Stimulated activated CD8-positive, alpha-beta memory T cell treated with anti-CD3 and anti-CD28 coated beads, Interleukin-4, amount 100 ng/mL, for 48 hours (primary cell): ENCODE data around the gene NDRG3.
"Not testable (repeated sequence)": the region's sequence is repeated elsewhere in the genome, so short reads cannot be mapped to it uniquely, and the experiment has no call there.

Source experiments
- DNase-seq: peaks from one replicate; pipeline ENCODE4 v3.0.0-alpha.2; 2020

Gene NDRG3

DNA sequence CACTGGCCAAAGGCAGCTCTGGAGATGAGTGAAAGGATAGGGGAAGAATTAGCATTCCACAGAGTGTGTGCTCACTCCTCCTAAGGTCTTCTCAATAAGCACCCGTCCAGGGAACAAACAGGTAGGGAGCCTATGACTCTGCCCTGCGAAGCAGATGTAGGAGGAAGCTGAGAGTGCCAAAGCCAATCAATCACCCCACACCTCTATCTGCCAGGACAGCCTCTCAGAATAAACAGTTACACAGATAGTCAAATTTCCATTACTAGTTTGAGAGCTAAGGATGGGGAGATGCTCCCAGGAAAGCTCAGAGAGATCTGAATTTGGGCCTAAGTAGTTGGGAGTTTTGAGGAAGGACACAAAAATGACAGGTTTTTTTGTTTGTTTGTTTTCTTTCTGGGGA, 59.4 kb downstream of the NDRG3 start:
- no peak for DNase-seq

GRCh38 chr20:36684747-36685146, 61.1 kb downstream of the NDRG3 start:
- DNase-seq: no peak

DNA sequence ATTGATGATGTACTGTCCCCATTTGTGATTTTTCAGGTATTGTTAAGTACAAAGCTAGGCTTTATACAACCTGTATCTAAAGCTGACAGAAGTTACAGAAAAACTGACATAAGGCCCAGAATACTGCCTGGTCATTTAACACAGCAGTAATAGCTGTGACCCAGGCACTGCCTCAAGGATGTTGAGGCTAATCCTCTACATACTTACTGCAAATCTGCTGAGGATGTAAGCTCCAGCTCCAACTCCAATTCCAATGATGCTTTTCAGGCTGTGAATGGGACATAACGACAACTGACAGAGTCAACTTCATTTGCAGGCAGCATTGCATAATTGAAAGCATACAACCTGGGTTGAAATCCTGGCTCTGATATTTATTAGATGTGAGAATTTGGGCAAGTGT, 63.6 kb downstream of the NDRG3 start:
- DNase-seq: no peak

GRCh38 chr20:36677422-36677771, 68.5 kb downstream of the NDRG3 start:
- no peak for DNase-seq

DNA sequence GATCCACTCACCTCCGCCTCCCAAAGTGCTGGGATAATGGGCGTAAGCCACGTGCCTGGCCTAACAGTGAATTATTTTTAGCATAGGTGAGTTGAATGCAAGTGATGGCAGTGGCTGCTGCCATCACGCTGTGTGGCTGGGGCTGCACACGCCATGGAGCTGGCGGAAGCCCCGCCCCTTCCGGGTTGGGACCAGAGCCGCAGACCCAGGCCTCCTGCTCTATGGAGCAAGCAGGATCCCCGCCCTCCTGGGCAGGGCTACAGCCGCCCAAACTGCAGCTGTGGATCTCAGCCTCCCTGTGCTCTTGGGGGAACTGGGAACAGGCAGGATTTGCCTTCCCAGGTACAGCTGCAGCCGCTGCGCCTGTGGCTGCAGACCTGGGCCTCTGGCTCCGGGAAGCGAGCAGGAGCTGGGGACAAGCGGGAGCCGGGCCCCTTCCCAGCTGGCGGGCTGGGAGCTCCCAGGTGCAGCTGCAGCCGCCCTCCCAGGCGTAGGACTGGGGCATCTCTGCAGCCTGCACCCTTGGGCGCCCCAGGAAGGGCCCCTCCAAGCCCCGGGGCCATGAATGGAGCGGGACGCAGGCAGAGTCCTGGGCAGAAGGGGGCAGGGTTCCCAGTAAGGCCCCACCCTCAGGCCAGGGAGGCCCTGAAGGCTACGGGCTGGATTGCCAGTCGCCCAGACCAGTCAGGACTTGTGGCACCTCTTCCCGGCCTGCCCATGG, 69.0 kb downstream of the NDRG3 start:
- DNase-seq: no peak

DNA sequence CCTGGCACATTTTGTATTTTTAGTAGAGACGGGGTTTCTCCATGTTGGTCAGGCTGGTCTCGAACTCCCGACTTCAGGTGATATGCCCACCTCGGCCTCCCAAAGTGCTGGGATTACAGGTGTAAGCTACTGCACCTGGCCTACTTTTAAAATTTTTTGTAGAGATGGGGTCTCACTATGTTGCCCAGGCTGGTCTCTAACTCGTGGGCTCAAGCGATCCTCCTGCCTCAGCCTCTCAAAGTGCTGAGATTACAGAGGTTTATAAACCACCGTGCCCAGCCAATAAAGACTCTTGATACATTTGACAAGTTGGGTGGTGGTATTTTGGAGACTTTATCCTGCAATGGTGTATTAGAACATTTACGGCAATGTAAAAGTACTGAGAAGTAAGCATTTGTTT, 70.3 kb downstream of the NDRG3 start:
- not testable (repeated sequence) for DNase-seq

DNA sequence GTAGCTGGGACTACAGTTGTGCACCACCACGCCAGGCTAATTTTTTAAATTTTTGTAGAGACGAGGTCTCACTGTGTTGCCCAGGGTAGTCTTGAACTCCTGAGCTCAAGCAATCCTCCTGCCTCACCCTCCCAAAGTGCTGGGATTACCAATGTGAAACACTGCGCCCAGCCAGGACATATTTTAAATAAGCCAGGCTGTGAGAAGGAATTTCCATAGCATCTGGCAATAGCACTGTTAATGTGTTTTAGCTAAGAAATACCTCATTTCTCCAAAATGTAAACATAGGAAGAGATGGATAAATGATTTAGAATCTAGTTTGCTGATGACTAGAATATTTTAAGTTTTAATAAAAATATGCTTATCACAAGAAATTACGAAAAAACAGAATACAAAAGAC, 72.9 kb downstream of the NDRG3 start:
- no peak for DNase-seq

GRCh38 chr20:36670665-36671357, 75.1 kb downstream of the NDRG3 start:
- DNase-seq: no peak

DNA sequence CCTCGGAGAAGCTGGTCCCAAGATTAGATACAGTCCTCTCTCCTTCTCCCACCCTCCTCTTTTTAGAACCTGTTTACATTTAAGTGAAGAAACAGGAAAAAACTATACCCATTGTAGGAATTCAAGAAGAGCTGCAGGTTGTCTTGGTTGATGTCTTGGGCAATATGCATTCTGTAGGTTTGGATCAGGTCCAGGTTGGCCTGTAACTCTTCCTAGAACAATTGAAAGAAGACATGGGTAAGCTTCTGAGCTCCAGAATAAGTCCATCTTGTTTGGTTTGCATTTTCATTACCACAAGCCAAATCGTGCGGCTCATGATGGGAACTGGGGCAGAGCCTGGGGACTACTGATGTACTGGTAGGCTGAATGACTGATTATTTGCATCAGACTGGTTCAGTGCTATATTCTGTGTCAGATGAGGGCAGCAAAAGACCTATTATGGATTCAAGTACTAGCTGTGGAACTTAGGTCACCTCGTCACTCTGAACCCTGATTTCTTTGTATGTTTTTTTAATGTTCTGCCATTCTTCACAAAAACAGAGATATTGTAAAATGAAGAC, 79.6 kb downstream of the NDRG3 start:
- no peak for DNase-seq

- no peak for DNase-seq
These were observed 82.9 kb downstream of the NDRG3 start for GRCh38 chr20:36663031-36663430.

DNA sequence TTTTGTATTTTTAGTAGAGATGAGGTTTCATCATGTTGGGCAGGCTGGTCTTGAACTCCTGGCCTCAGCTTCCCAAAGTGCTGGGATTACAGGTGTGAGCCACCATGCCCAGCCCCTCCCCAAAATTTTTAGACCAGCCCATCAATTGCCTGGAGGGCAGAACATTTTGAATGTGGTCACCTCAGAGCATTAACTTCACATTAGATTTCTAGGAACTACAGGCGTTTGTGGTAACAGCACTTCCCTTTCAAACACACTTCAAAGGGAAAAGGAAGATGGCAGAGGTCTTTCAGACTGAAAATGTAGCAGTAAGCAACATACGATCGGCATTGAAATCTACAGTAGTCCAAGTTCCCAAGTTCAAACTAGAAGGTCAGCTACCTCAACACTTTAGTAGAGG, 87.6 kb downstream of the NDRG3 start:
- no peak for DNase-seq

DNA sequence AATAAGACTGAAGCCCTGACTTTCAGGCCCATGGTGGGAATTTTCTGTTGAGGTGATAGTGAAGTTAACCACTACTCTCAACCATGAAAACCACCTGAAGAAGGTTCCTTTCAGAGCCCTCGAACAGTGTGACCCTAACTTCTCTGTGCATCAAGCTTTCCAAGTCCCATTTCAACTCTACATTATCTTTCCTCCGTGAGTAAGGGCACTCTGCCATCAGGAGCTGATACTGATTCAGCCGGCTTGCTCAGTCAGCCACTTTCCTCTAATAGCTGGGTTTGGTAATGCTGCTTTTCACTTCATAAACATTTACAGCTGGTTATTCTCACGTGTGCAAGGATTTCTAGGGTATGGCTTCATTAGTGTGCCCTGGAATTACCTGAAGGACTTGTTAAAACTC, 89.2 kb downstream of the NDRG3 start:
- DNase-seq: no peak

GRCh38 chr20:36655004-36655403, 90.9 kb downstream of the NDRG3 start:
- no peak for DNase-seq

GRCh38 chr20:36654506-36654905, 91.4 kb downstream of the NDRG3 start:
- DNase-seq: no peak

DNA sequence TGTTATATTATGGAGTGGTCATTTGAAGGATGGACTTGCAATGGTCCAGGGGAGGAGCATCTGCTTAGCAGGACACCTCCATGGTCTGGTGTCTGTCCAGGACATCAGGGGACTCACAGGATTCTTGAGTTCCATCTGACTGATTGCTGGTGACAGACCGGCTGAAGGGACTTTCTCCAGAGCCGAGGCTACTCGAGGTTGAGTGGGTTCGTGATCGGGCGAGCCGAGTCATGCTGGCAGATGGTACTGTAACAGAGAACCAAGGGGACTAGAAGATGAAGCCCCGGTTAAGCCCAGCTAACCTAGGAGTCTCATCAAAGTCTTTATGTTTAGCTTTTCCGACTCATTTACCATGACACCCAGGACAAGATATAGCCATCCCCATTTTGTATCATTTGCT, 92.4 kb downstream of the NDRG3 start:
- no peak for DNase-seq

- no peak for DNase-seq
These were observed 98.4 kb downstream of the NDRG3 start for GRCh38 chr20:36647196-36648121.

DNA sequence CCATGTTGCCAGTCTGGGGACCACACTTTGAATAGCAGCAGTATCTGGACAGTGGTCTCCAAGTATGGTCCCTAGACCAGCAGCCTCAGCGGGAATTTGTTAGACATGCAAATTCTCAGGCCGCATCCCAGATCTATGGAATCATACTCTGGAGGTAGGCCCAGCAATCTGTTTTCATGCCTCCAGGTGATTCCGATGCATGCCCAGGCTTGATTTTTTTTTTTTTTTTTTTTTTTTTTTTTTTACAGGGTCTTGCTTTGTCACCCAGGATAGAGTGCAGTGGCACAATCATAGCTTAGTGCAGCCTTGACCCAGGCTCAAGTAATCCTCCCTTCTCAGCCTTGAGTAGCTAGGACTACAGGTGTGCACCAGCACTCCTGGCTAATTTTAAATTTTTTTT, 99.2 kb downstream of the NDRG3 start:
- DNase-seq: no peak

GRCh38 chr20:36645998-36646397, 99.9 kb downstream of the NDRG3 start, which contains the start of gene SLA2:
Gene SLA2, minus strand, starts transcription at chr20:36646196. Its CDS starts 4,861 bp downstream, at chr20:36641335.
- DNase-seq: peak; percentile 76

DNA sequence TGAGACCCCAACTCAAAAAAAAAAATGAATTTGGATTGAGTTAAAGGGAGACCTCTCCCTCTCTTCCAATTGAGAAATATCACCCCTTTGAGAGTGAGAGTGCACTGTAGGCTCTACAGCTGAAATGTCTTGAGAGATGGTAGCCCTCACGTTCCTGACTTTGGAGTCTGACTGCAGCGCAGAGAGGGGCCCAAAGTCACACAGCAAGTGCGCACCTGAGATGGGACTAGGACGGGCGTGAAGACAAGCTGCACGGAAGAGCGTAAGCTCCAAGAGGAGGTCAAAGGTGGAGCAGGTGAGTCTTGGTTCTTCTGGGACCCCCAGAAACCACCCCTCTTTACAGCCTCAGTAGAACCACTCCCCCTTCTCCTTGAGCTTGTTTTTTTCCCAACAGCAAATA, 100.5 kb downstream of the NDRG3 start:
- DNase-seq: no peak

DNA sequence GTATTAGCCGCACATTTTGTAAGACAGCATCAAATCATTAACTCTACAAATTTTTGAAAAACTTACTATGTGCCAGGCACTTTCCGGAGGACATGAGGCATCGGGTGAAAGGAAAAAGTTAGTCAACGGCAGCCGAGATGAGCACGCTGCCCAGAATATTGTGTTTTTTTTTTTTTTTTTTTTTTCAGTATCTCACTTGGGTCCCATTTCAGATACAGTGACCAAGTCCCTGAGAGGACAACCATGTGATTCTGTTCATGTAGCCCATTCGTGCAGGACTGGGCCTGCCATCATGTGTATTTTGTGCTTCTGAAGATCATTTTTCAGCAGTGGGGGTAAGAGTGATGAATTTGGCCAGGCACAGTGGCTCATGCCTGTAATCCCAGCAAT, 101.2 kb downstream of the NDRG3 start:
- DNase-seq: peak; percentile 62

DNA sequence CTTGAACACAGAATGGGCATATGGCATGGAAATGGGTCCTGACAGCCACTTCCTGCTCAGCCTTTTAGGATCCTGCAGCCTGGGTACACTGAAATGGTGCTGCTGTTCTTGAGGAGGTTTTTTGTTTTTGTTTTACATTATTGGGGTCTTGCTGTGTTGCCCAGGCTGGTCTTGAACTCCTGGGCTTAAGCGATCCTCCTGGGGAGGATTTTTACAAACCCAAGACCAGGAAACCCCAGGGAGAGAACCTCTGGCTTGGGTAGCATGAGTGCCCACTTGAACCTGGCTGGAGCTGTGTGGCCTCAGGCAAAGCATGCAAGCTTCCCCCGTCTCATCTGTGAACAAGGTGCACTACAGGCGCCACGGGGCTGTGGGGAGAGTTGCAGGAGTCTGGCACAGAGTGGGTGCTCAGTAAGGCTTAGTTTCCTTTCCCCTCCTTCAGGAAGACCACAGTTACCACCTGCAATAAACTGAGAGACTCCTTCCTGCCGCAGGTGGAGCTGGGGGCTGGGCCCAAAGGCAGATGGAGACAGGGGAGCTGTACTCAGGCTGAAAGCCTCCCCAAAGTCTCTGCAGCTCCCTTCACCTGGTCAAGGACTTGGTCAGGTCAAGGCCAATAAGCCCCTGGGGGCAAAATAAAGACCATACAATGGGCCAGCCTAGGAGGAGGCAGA, 101.7 kb downstream of the NDRG3 start:
- peak; percentile 76 for DNase-seq

DNA sequence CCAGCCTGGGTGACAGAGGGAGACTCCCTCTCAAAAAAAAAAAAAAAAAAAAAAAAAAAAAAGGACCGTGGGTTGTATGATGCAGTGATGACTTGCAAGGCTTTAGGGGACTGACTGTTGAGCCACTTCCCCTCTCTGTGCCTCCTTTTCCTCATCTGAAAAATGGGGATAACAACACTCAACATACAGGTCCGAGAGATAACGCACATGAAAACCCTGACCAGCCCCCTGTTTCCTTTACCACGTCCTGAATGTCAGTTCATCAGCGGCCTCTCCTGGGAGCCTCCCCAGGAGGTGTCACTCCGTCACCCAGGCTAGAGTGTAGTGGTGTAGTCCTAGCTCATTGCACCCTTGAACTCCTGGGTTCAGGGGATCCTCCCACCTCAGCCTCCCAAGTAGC, 103.8 kb downstream of the NDRG3 start:
- DNase-seq: no peak

DNA sequence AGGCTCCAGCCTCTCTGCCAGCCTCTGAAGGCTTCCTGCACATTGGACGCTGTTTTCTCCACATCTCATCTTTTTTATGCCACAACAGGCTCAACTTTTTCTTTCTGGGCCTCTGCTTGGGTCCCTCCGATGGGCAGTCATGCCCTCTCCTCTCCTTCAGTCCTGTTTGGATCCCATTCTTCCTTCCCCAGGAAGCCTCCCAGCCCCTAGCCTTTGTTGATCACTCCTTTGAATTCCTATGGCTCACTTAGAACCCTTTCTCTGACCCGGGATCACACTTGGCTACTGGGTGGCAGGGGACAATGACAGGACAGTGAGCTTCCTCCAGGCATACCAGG, 104.4 kb downstream of the NDRG3 start:
- DNase-seq: no peak
